Fibroblast of villous mesenchyme (primary cell): ENCODE data around the gene KRT78. TPM values are rescaled to one million over a fixed set of nuclear protein-coding genes. Genes with fewer than 3 reads are reported as not detected.

Experiments used
- DNase-seq: peaks from one replicate; pipeline ENCODE4 v3.0.0-alpha.2; 2010; ENCODE audit warnings: low read depth
- H3K4me3 ChIP-seq: 2 replicates; pipeline ENCODE4 v1.5.1; 2011; ENCODE audit warnings: low read depth, mild to moderate bottlenecking, low read length
- total RNA-seq: library from RNA; depleted of rRNA; stranded (reverse); fragments of >200 nt; gene quantifications from 2 replicates; pipeline ENCODE4 v1.2.3, GENCODE V29; 2012
- TF ChIP-seq, protein P1 (sequence below): IDR thresholded peaks from 2 replicates; pipeline ENCODE4 v1.5.1; 2012; ENCODE audit warnings: low read depth, mild to moderate bottlenecking, low read length; ENCODE audit not compliant: insufficient read depth

Gene KRT78
- total RNA-seq, 1 donor = not detected

DNA sequence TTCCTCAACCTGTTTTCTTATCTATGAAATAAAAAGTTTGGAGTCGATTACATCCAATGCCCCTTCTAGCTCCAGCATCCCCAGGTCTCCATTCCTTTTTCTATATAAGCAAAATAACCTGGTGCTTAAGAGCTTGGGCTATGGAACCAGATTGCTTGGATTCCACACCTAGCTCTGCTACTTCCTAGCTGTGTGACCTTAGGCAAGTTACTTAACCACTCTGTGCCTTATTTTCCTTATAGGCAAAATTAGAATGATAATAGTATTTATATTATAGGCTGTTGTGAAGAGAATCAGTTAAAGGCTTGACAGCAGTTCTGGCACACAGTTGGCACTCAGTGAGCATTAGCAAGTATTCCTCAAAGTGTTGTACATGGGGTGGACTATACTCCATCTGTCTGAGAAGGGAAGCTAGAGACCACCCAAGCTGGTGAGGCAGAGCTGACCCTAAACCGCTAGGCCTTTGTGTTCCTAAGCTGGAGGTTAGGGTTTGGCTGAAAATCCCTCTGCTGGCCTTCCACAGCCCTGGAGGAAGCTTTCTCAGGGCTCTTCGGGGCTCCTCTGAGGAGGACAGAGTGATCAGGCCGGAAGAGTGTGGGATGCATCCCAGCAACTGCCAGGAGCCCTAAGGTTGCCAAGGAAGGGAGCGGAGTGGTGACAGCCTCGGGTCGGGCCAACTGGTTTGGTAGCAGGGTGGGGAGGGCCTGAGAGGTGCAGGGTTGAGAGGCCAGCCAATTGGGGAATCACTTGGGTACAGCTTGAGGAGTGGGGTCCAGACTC, 28.9 kb downstream of the KRT78 start:
- TF ChIP-seq, protein P1, sequence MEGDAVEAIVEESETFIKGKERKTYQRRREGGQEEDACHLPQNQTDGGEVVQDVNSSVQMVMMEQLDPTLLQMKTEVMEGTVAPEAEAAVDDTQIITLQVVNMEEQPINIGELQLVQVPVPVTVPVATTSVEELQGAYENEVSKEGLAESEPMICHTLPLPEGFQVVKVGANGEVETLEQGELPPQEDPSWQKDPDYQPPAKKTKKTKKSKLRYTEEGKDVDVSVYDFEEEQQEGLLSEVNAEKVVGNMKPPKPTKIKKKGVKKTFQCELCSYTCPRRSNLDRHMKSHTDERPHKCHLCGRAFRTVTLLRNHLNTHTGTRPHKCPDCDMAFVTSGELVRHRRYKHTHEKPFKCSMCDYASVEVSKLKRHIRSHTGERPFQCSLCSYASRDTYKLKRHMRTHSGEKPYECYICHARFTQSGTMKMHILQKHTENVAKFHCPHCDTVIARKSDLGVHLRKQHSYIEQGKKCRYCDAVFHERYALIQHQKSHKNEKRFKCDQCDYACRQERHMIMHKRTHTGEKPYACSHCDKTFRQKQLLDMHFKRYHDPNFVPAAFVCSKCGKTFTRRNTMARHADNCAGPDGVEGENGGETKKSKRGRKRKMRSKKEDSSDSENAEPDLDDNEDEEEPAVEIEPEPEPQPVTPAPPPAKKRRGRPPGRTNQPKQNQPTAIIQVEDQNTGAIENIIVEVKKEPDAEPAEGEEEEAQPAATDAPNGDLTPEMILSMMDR = no peak
- no peak for DNase-seq
- no peak overlapping the region for H3K4me3 ChIP-seq

DNA sequence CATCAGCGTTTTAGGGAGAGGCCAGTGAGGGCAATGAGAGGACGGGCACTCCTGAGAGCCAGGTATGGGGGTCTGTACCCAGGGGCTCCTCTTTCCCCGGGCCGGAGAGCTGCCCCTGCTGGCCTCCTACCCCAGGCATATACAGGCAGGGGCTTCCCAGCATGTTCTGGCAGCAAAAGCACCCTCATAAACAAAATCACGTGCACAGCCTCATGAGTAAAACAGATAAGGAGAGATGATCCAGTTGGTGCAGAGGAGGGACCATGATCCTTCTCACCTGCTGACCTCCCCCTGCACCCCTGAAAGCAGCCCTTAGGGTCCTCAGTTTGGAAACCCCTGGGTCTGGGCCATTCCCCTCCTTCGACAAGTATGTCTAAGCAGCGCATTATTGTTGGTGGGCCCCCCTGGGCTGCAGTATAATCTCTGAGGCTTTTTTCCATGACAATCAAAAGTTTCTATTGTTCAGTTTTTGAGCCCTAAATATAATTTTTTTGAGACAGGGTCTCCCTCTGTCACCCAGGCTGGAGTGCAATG, 29.8 kb downstream of the KRT78 start:
- DNase-seq = no peak
- H3K4me3 ChIP-seq = no peak overlapping the region
- TF ChIP-seq, protein P1 = no peak

DNA sequence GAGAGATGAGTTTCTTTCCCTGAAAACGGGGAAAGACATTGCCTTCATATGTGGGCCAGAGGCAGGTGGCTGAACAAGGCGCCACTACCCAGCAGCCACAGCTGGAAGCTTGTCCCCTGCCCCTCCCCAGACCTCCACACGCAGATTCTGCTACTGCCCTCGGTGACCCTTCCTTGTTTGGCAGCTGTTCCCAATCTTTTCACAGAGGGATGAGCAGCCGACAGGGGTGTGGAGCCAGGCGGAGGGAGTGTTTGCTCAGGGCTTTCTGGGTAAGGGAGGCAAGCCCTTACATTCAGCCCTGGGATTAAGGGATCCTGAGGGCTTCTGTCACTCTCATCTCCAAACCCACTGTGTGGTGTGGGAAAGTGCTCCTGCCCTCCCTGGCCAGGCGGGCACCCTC, 30.4 kb downstream of the KRT78 start:
- no peak for DNase-seq
- H3K4me3 ChIP-seq = no peak overlapping the region
- TF ChIP-seq, protein P1 = no peak

DNA sequence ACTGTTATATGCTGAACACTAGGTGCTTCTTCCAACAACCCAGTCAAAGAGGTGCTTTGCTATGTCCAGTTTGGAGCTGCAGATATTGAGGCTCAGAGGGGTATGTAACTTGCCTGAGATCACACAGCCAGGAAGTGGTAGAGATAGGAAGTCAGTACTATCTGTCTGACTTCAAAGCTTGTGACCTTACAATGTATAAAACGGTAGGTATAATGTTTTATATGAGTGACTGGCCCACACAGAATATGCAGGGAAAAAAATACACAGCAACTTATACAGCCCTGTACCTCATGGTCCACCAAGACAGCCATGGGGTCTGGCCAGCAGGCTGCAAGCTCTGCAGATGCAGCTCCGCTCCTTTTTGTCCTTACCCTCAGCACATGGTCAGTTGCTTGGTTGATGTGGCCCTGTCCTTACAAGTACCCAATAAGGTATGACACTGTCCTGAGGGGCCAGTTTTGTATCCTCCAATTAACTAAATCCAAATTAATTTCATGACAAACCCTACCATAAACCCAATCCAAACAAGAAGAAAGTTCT, 31.0 kb downstream of the KRT78 start:
- DNase-seq = no peak
- TF ChIP-seq, protein P1 = no peak
- no peak overlapping the region for H3K4me3 ChIP-seq

DNA sequence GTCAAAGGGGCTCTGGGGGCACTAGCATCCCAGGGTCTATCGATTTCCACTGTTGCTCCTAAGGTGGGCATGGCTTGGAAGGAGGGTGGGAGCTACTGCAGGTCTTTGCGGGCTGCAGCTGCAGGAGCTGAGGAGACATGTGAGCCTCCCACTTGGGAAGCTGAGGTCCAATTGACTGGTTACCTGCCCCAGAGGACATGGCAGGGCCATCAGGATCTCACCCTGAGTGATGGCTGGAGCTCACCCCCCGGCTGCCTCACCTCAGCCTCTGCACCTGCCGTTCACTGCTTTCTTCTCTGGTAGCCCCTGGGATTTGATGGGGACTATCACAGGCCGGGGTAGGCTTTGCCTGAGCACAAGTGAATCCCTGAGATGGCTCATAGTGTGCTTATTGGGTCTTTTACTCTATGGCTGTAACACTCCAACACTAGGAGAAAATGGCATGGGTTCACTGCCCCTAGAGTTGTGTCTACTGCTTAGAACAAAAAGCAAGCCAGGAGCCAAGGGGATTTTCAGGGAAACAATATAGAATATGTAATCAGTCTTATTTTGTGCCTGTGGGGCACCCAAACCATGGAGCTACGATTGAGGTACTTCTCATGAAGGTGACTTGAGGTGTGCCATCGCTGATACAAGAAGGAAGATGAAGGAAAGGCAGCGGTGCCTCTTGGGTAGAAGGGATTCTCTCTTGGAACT, 31.6 kb downstream of the KRT78 start:
- TF ChIP-seq, protein P1 = no peak
- DNase-seq = no peak
- no peak overlapping the region for H3K4me3 ChIP-seq

DNA sequence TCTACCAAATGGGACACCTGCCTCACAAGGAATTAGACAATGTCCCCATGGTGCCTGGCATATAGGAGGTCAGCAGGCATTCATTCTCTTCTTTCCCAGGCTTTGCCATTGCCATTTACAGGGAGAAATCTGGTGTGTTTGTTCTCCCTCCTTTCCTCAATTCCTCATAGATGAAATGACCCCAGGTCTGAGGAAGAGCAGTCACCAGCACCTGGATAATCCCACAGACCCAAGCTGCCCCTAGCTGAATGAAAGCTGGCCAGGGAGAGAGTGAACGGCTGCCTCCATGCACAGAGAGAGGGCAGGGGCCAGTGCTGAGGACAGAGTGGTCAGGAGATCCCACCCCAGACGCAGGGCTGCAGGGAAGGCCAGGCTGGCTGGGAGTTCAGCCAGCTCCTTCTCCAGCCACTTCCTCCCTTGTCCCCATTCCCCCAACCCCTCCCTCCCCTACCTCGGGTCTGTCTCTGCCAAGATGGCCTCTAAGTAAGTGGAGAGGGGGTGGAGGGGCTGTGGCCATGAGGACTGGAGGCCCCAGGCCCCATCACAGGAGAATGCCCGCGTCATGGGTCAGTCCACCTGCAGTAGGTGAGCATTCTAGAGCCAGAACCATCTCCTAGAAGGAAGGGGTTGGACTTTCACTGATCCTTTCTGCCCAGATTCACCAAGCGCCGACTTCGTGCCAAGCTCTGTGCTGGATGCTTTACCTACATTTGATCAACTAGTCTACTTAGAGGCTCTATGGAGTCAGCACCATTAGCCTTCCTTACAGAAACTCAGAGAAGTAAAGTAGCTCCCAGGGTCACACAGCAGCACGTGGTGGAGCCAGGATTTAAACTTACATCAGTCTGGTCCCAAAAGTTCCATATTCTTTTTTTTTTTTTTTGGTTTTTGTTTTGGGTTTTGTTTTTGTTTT, 32.9 kb downstream of the KRT78 start:
- TF ChIP-seq, protein P1 = no peak
- DNase-seq = no peak
- no peak overlapping the region for H3K4me3 ChIP-seq
